ENCODE data around the gene CTSE.
"Not testable (repeated sequence)": the region's sequence is repeated elsewhere in the genome, so short reads cannot be mapped to it uniquely, and the experiment has no call there.

Gene CTSE

DNA sequence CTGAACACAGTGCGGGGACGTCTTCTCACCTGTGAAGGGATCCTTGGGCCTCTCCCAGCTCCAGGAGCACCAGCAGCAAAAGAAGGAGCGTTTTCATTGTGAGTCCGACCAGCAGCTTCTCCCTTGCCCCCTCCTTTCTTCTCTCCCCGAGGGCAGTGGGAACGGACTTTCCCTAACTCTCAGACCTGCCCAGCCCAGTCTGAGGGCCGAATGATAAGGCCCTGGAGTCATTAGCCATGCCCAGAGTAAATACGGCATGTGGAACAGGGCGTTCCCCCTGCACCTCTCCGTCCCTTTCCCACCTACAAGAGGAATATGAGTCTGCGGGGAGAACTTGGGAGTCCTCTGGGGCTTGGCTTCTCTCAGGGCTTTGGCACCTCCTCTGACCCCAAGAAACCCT is at the start of gene CTSE:
Gene CTSE, minus strand, starts transcription at position 201 of the 400 bp plus-strand sequence. Its CDS starts 104 bp downstream, at position 97.
- DNase-seq, result no peak

DNA sequence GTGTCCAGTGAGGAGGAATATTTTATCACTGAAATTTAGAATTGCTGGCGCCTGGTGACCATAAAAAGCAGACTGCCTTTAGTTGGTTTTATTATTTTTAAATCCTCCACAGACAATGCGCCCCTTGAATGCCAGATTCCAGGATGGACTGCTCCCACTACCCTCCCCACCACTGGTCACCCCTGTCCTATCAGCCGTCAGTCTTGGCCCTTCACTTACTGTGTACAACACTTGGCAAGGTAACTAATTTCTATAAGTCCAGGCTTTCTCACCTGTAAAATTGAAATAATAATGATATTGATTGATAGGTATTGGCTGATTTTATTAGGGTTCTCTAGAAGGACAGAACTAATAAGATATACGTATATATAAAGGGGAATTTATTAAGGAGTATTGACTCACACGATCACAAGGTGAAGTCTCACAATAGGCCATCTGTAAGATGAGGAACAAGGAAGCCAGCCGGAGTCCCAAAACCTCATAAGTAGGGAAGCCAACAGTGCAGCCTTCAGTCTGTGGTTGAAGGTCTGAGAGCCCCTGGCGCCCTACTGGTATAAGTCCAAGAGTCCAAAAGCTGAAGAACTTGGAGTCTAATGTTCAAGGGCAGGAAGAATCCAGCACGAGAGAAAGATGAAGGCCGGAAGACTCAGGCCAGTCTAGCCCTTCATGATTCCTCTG is 47.1 kb upstream of the CTSE start:
- DNase-seq, result no peak

DNA sequence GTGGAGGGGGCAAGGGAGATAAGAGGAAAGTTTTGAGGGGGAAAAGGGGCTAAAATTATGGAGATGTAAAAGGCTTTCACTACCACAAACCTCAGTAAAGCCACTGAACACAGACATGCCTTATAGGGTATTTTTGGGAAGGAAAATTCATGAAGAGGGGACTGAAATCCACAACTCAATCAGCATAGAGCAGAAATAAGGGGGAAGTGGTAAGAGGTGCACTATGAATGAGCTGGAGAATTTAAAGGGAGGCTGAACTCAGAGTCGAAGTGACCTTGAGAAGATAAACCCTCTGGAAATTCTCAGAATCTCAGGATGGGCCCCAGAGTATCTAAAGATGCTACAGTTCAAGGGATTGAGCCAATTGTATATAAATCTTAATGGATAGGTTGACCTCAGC is 44.6 kb upstream of the CTSE start:
- no peak for DNase-seq

DNA sequence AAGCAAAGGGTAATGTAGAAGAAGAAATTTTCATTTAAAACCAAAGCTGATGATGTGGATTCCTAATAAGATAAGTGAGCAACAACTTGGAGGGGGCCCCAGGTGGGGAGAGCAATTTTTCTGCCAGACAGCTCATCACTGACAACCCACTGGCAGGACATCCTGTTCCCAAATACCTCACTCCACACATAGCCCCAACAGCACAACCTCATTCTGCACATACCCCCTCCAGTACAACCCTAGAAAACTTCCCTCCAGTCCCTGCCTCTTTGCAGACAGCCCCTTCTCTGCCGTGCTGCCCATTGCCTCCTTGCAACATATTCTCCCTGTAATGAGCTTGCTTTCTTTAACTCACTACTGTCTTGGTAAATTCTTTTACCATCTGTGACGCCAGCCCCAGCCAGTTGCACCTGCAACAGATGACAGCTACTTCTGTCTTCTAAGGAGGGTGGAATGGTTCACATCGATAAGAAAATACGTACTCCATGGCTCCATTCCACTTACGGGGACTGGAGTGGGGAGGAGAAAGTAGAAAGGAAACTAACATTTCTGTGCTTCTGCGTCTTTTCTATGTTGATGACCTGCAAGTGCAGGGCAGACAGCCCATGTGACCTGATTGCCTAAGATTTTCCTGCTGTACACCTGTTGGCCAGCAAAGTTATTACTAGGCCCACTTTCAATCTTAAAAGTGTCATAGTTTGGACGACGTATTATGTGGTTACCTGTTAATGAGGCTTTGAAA is 44.0 kb upstream of the CTSE start:
- DNase-seq, result no peak

DNA sequence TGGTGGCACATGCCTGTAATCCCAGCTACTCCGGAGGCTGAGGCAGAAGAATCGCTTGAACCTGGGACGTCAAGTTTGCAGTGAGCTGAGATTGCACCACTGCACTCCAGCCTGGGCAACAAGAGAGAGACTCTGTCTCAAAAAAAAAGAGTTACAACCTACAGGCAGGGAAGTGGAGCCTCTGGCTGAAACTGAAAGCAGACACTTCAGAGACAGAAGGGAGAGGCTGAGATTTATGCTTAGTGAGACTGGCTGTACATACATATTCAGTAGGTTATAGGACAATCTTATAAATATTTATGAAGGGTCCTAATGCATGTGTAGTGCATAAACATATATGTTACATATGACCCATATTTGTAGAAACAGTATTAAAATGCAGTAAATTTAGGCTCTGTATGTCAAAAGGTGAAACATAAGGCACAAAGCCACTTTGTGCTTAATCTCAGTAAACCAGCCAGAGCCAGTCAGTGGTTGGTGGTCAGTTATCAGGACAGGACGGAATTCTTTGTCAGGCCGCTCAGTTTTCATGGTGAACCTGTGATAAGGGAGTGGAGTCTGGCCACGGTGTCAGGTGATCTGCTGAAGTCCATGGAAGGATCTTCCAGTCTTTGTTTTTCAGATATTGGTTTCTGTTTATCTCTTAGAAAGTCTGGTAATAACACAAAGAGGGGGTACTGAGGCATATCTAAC is 42.9 kb upstream of the CTSE start:
- no peak for DNase-seq

DNA sequence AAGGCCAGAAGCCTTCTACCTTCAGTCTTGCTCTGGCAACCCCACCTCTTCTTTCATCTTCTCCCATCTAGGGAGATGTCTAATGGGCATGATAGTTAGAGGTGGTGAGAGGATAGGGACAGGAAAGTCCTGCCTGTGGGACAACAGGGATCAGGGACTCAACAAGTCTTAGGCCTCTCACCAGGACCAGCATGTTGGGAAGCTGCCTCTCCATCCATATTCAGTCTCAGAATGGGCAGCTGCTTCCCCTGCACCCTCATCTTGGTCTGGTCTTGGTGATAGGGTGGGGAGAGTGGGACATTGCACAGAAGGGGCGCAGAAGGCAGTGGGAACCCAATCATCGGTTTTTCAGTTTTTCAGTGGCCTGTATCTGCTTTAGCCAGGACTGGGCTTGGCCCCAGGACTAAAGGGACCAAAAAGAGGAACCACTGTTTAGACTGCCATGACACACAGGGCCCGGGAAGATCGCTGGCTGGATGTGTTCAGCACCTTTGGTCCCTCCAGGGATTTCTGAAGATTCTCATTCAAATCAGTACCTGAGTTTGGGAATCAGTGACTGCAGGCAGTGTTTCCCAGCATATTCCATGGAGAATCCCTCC is 42.0 kb upstream of the CTSE start:
- DNase-seq, result no peak

DNA sequence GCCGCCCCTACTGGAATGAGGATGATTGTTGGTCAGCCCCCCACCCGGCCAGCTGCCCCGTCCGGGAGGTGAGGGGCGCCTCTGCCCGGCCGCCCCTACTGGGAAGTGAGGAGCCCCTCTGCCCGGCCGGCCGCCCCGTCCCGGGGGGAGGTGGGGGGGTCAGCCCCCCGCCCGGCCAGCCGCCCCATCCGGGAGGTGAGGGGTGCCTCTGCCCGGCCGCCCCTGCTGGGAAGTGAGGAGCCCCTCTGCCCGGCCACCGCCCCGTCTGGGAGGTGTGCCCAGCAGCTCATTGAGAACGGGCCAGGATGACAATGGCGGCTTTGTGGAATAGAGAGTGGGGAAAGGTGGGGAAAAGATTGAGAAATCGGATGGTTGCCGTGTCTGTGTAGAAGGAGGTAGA is 40.8 kb upstream of the CTSE start:
- DNase-seq, result not testable (repeated sequence)

DNA sequence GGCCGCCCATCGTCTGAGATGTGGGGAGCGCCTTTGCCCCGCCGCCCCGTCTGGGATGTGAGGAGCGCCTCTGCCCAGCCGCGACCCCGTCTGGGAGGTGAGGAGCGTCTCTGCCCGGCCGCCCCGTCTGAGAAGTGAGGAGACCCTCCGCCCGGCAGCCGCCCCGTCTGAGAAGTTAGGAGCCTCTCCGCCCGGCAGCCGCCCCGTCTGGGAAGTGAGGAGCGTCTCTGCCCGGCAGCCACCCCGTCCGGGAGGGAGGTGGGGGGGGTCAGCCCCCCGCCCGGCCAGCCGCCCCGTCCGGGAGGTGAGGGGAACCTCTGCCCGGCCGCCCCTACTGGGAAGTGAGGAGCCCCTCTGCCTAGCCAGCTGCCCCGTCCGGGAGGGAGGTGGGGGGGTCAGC is 40.3 kb upstream of the CTSE start:
- DNase-seq, result not testable (repeated sequence)

DNA sequence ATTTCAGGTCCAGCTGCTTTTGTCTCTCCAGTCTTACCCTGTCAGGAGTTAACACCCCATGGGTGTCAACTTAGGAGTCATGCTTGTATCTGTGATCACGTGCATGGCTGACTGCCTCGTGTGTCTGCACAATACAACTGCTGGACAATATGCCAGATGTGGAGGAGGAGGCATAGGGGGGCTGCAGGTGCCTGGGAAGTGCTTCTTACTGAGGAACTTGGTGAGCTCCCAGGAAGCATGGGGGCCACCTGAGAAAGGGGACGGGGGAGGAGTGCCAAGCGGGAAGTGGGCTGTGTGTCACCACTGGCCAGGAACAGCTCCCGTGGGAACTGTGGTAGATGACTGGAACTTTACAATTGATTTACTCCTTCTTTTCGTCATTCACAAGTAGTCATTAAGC is 38.8 kb upstream of the CTSE start:
- no peak for DNase-seq

DNA sequence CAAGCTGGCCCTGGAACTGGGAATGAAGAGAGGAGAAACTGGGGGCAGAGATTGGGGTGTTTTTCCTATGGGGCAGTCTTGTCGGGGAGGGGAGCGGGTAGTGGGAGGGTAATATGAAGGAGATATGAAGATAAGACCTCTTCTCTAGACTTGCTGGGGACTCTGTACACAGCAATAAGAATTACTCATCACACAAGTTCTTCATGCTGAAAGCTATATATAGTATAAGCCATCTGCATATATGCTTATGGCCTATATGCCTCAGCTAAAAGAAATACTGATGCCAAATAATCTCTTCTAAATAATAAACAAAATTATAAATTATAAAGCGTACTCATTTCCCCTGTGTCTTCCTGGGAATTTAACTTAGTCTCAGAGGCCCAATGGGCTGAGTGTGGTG is 37.1 kb upstream of the CTSE start:
- DNase-seq, result no peak

DNA sequence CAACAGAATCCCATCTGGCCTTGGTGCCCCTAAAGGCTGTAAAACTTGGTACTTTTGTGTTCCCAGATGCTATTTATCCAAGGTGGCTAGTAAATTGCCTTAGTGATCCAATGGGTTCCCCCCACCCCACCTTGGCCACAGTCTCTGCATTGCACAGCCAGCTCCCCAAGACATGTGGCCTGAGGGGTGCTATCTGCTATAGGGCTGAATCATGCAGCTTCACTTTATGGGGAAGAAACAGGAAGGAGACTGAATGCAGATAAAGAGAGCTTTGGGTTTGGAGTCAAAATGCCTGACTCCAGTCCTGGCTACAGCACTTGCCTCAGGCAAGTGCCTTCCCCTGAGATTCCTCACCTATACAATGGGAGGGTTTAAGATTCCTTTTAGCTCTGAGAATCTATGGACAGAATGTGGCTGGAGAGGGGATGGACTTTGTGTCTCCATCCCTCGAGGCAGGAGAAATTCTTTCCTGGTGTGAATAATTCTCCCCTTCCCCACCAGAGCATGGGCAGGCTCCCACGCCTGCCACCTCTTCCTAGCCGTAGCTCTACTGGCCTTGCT is 35.7 kb upstream of the CTSE start:
- DNase-seq, result no peak

DNA sequence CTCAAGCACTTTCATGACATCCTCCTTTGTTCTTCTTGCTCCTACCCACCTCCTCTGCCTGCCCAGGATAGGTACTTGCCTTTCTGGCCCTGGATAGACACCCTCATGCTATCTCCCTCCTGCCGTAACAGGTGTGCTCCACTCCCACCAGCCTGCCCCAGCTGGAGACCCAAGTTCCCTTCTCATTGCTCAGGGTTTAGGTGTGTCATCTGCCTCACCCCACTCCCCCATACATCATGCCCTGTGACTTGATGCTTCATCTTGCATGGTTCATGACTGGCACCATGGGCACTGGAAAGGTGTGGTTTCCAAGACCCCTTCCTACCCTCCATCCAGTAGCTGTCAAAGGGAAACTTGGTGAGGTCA is 35.2 kb upstream of the CTSE start:
- DNase-seq, result no peak

DNA sequence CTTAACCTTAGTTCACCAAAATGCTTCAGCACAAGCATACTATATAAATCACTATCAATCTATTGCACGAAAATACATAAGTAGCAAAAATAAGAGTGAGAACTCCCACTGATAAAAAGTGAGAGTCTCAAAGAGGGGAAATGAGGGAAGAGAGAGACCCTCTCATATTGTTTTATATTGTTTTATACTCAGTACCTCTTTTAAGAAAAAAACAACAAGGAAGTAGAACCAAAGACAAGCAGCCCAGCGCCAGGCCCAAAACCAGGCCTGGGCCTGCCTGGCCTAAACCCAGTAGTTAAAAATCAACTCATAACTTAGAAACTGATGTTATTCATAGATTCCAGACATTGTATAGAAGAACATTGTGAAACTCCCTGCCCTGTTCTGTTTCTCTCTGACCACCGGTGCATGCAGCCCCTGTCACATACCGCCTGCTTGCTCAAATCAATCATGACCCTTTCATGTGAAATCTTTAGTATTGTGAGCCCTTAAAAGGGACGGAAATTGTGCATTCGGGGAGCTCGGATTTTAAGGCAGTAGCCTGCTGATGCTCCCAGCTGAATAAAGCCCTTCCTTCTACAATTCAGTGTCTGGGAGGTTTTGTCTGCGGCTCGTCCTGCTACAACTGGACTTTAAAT is 34.7 kb upstream of the CTSE start:
- not testable (repeated sequence) for DNase-seq

DNA sequence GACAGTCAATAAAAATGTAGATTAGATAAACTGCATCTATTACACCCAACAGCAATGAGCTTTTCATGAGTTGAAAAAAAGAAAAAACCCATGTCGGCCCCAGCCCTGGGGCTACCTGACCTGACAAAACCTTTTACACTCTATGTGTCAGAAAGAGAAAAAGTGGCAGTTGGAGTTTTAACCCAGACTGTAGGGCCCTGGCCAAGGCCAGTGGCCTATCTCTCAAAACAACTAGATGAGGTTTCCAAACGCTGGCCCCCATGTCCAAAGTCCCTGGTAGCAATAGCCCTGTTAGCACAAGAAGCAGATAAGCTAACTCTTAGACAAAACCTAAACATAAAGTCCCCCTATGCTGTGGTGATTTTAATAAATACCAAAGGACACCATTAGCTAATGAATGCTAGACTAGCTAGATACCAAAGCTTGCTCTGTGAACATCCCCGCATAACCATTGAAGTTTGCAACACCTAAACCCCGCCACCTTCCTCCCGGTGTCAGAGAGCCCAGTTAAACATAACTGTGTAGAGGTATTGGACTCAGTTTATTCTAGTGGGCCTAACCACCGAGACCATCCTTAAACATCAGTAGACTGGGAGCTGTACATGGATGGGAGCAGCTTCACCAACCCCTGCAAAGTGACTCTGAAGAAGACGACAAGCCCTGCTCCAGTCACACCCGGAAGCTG is 32.1 kb upstream of the CTSE start:
- DNase-seq, result not testable (repeated sequence)

DNA sequence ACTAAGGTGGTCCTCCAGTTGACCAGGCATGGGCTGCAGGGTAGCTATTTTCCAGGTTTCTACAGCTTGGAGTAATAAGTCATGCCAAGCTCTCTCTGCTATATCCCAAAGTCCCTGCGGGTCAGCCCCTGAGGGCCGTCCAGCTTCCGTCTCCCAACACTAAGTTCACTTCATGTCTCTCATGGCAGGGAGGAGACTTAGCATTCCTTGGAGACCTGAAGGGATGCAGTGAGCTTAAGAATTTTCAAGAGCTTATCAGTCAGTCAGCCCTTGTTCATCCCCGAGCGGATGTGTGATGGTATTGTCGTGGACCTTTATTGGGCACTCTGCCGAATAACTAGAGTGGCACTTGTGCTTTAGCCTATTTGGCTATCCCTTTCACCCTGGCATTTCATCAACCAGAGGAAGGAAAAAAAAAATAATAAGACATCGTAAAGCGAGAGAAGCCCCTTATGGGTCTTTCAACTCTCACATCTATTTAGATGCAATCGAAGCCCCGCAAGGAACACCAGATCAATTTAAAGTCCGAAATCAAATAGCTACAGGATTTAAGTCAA is 31.5 kb upstream of the CTSE start:
- DNase-seq, result not testable (repeated sequence)

DNA sequence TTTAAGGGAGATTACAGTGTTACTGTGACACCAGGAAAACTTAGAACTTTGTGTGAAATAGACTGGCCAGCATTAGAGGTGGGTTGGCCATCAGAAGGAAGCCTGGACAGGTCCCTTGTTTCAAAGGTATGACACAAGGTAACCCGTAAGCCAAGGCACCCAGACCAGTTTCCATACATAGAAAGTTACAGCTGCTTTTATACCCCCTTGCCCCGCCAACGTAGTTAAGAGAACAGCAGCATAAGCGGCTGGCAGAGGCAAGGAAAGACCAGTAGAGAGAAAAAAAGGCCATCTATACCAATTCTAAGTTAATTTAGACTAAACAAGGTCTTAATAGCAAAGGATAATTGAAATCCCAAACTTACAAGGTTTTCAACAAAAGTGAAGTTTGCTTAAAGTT is 29.9 kb upstream of the CTSE start:
- not testable (repeated sequence) for DNase-seq

DNA sequence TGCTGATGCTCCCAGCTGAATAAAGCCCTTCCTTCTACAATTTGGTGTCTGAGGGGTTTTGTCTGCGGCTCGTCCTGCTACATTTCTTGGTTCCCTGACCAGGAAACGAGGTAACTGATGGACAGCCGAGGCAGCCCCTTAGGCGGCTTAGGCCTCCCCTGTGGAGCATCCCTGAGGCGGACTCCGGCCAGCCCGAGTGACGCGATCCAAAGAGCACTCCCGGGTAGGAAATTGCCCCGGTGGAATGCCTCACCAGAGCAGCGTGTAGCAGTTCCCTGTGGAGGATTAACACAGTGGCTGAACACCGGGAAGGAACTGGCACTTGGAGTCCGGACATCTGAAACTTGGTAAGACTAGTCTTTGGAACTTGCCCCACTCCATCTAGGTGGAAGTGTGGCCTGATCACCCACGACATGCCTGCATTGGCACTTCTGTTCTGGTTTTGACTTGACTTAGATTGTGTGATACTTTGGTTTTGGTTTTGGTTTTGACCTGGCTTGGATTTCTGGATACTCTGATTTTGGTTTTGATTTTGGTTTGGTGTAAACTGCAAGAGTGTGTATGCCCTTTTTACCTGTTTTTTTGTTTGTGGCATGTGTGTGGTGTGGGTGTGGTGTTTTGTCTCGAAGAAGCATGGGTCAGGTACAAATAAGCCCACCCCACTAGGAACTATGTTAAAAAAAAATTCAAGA is 29.4 kb upstream of the CTSE start, which contains the start of gene RHEX:
Gene RHEX, plus strand, starts transcription at position 255 of the 692 bp plus-strand sequence. CDS start 44,656 bp downstream, outside the sequence.
- DNase-seq, result not testable (repeated sequence)

DNA sequence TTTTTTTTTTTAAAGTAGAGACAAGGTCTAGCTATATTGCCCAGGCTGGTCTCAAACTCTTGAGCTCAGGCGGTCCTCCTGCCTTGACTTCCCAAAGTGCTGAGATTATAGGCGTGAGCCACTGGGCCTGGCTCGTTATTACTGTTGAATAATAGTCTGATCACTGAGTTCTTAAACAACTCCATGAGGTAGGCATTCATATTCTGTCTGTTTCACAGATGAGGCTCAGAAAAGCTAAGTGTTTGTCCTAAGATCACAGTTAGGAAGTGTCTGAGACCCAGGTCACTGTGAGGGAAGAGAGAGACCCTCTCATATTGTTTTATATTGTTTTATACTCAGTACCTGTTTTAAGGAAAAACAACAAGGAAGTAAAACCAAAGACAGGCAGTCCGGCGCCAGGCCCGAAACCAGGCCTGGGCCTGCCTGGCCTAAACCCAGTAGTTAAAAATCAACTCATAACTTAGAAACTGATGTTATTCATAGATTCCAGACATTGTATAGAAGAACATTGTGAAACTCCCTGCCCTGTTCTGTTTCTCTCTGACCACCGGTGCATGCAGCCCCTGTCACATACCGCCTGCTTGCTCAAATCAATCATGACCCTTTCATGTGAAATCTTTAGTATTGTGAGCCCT is 28.7 kb upstream of the CTSE start:
- DNase-seq, result not testable (repeated sequence)

DNA sequence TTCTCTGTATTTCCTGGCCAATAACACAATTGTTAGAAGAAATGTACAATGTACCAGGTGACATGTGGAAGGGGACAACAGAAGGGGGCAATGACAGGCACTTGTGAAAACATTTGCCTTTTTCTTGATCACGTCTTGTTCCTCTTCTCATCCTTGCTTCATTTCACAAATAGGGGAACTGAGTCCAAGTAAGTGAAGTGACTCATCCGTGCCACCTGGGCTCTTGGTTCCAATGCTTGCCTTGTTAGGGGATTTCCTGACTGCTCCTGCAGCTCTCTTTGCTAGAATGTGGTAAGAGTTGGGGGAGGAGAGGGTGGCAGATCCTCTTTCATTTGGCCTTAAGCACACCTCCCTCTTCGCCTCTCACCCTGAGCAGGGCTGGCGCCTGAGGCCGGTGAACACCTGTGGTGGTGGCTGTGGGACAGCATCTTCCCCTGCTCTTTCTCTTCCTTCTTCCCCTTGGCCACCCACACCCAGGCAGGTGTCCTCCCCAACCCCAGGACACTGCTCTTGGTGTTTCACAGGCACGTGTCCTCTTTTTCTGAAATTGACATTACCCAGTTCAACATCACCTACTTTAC is 27.1 kb upstream of the CTSE start:
- DNase-seq, result peak; percentile 5

Measured in NCI-H1694 treated with DMSO at 0.1 percent for 48 hours (cell line).